IMR-90 (cell line): ENCODE results near the gene PLCH1. TPM values are rescaled to one million over a fixed set of nuclear protein-coding genes. Genes with fewer than 3 reads are reported as not detected.

Experiments
- ATAC-seq: fragments of 200-7000 bp; cut with Tn5 transposase; 2 replicates; pipeline ENCODE4 v1.9.1; 2020; ENCODE audit warnings: low read depth, mild to moderate bottlenecking, moderate library complexity
- BruUV-seq: library from RNA; stranded (reverse); fragments of 400-500 nt; replicated peaks from 2 replicates; lab custom pipeline; 2021; lab: Mats Ljungman, UMichigan
- CTCF ChIA-PET: fragments of 300-600 bp; formaldehyde crosslinking; extraction: SDS; loops from one replicate; lab custom pipeline; 2021; ENCODE audit warnings: antibody characterized with exemption; lab: Yijun Ruan, JAX
- POLR2A ChIA-PET: fragments of 300-600 bp; sonication (Branson Sonifier 250); formaldehyde crosslinking; loops from one replicate; lab custom pipeline; 2022; ENCODE audit warnings: antibody characterized with exemption; ENCODE audit not compliant: unreplicated experiment; lab: Charles Lee
- DNase-seq: peaks from one replicate; pipeline ENCODE4 v3.0.0; 2013
- H2AFZ ChIP-seq: replicated peaks from 2 replicates; pipeline ENCODE3; 2013; ENCODE audit warnings: low read length, mild to moderate bottlenecking; ENCODE audit not compliant: poor library complexity
- H2AK5ac ChIP-seq: 2 replicates; pipeline ENCODE4 v1.6.1; 2013; ENCODE audit warnings: low read depth, low read length, inconsistent platforms
- H2AK9ac ChIP-seq: replicated peaks from 2 replicates; pipeline ENCODE3; 2013; ENCODE audit warnings: mild to moderate bottlenecking, low read depth, low read length, moderate library complexity; ENCODE audit not compliant: poor library complexity
- H2BK120ac ChIP-seq: 2 replicates; pipeline ENCODE4 v1.6.1; 2013; ENCODE audit warnings: low read depth, low read length, inconsistent platforms
- H2BK15ac ChIP-seq: 3 replicates; pipeline ENCODE4 v1.6.1; 2013; ENCODE audit warnings: low read depth, low read length, inconsistent platforms
- H2BK20ac ChIP-seq: 2 replicates; pipeline ENCODE4 v1.6.1; 2013; ENCODE audit warnings: low read depth, mild to moderate bottlenecking, inconsistent platforms, low read length, moderate library complexity
- H2BK5ac ChIP-seq: 2 replicates; pipeline ENCODE4 v1.6.1; 2013; ENCODE audit warnings: mild to moderate bottlenecking, low read depth, low read length, inconsistent platforms; ENCODE audit not compliant: poor library complexity, severe bottlenecking
- H3K14ac ChIP-seq: replicated peaks from 2 replicates; pipeline ENCODE4 v1.6.1; 2013; ENCODE audit warnings: low read depth, low read length, inconsistent platforms
- H3K18ac ChIP-seq: 2 replicates; pipeline ENCODE4 v1.6.1; 2013; ENCODE audit warnings: low read depth, low read length, control low read depth
- H3K23ac ChIP-seq: 2 replicates; pipeline ENCODE4 v1.6.1; 2013; ENCODE audit warnings: low read depth, low read length, inconsistent platforms
- H3K27ac ChIP-seq: 2 replicates; pipeline ENCODE4 v1.5.1; 2013; ENCODE audit warnings: mild to moderate bottlenecking, control low read depth, low read length; ENCODE audit not compliant: insufficient read depth
- H3K27me3 ChIP-seq: 2 replicates; pipeline ENCODE4 v1.6.1; 2013; ENCODE audit warnings: low read length; ENCODE audit not compliant: control insufficient read depth, insufficient read depth
- H3K36me3 ChIP-seq: 2 replicates; pipeline ENCODE4 v1.6.1; 2013; ENCODE audit warnings: low read length, mixed read lengths; ENCODE audit not compliant: control insufficient read depth, insufficient read depth
- H3K4ac ChIP-seq: 2 replicates; pipeline ENCODE4 v1.6.1; 2013; ENCODE audit warnings: low read depth, low read length, inconsistent platforms
- H3K4me1 ChIP-seq: 2 replicates; pipeline ENCODE4 v1.6.1; 2013; ENCODE audit warnings: low read length, mixed read lengths; ENCODE audit not compliant: control insufficient read depth, insufficient read depth
- H3K4me2 ChIP-seq: 2 replicates; pipeline ENCODE4 v1.6.1; 2013; ENCODE audit warnings: low read depth, mild to moderate bottlenecking, control low read depth, low read length, moderate library complexity
- H3K4me3 ChIP-seq: 2 replicates; pipeline ENCODE4 v1.5.1; 2013; ENCODE audit warnings: low read depth, mild to moderate bottlenecking, control low read depth, low read length, moderate library complexity; ENCODE audit not compliant: insufficient read depth
- H3K56ac ChIP-seq: 2 replicates; pipeline ENCODE4 v1.6.1; 2013; ENCODE audit warnings: low read length, inconsistent platforms; ENCODE audit not compliant: insufficient read depth; ENCODE audit errors: extremely low read depth
- H3K79me1 ChIP-seq, 2 experiments: 2 replicates each; pipeline ENCODE4 v1.6.1; 2013; ENCODE audit warnings: low read length in 2 of 2, inconsistent platforms in 1 of 2, low read depth in 1 of 2
- H3K9ac ChIP-seq: 2 replicates; pipeline ENCODE4 v1.6.1; 2013; ENCODE audit warnings: low read depth, low read length, control low read depth
- H3K9me1 ChIP-seq: 2 replicates; pipeline ENCODE4 v1.6.1; 2013; ENCODE audit warnings: low read length, inconsistent platforms; ENCODE audit not compliant: insufficient read depth
- H3K9me3 ChIP-seq: 2 replicates; pipeline ENCODE4 v1.6.1; 2013; ENCODE audit warnings: low read length; ENCODE audit not compliant: control insufficient read depth, insufficient read depth
- H4K20me1 ChIP-seq: 2 replicates; pipeline ENCODE4 v1.6.1; 2013; ENCODE audit warnings: low read length, inconsistent platforms; ENCODE audit not compliant: insufficient read depth
- H4K5ac ChIP-seq: 2 replicates; pipeline ENCODE4 v1.6.1; 2013; ENCODE audit warnings: mild to moderate bottlenecking, low read depth, low read length, control low read depth
- H4K8ac ChIP-seq, 2 experiments: 2 replicates each; pipeline ENCODE4 v1.6.1; 2013; ENCODE audit warnings: low read depth in 2 of 2, low read length in 2 of 2, control low read depth in 1 of 2, inconsistent platforms in 1 of 2
- H4K91ac ChIP-seq: 2 replicates; pipeline ENCODE4 v1.6.1; 2013; ENCODE audit warnings: low read depth, low read length, inconsistent platforms; ENCODE audit not compliant: insufficient read depth
- BHLHE40 ChIP-seq: fragments of 150-350 bp; IDR thresholded peaks from 2 replicates; pipeline ENCODE4 v1.6.1; 2016; ENCODE audit warnings: mild to moderate bottlenecking, low read depth, low read length
- CHD1 ChIP-seq: IDR thresholded peaks from 2 replicates; pipeline ENCODE4 v1.6.1; 2012; ENCODE audit warnings: low read depth, low read length, improper control_type of control experiment
- FOS ChIP-seq: fragments of 150-350 bp; IDR thresholded peaks from 2 replicates; pipeline ENCODE4 v1.6.1; 2016; ENCODE audit warnings: low read depth, low read length
- MAFK ChIP-seq: IDR thresholded peaks from 2 replicates; pipeline ENCODE4 v1.6.1; 2012; ENCODE audit warnings: low read depth, low read length, improper control_type of control experiment
- POLR2A ChIP-seq: IDR thresholded peaks from 2 replicates; pipeline ENCODE4 v1.6.1; 2012; ENCODE audit warnings: mild to moderate bottlenecking, low read depth, low read length
- RAD21 ChIP-seq: IDR thresholded peaks from 2 replicates; pipeline ENCODE4 v1.6.1; 2012; ENCODE audit warnings: low read length, improper control_type of control experiment
- RCOR1 ChIP-seq: IDR thresholded peaks from 2 replicates; pipeline ENCODE4 v1.6.1; 2012; ENCODE audit warnings: mild to moderate bottlenecking, low read length, improper control_type of control experiment; ENCODE audit not compliant: insufficient replicate concordance
- RFX5 ChIP-seq: IDR thresholded peaks from 2 replicates; pipeline ENCODE4 v1.8.0; 2012; ENCODE audit warnings: low read depth, mild to moderate bottlenecking, low read length, moderate library complexity
- WGBS, 2 experiments: methylation state at CpG; one replicate each; pipeline versions ENCODE4 v1.1.5 to v1.1.7; 2013; ENCODE audit warnings: missing lambda C conversion rate in 2 of 2; ENCODE audit not compliant: insufficient read length in 1 of 2; ENCODE audit errors: extremely low coverage in 2 of 2; 5-methylcytosine and 5-hydroxymethylcytosine counted together
- dilution Hi-C: fragments of 300-500 bp; cut with HindIII; formaldehyde crosslinking; loops from one replicate; pipeline ENCODE4 v1.14.3; 2018; ENCODE audit warnings: low sequenced_read_pairs; ENCODE audit not compliant: unreplicated experiment
- in situ Hi-C: fragments of 300-500 bp; cut with MboI; formaldehyde crosslinking; loops from 3 replicates; pipeline ENCODE4 v1.14.3; 2019; ENCODE audit warnings: low sequenced_read_pairs, inconsistent platforms, mixed read lengths
- intact Hi-C: fragments of 100-400 bp; cut with micrococcal nuclease; formaldehyde crosslinking; loops from 2 replicates; pipeline ENCODE4 v1.10.0; 2022
- polyA plus RNA-seq, 3 experiments: library from polyadenylated mRNA; depleted of rRNA; stranded (reverse); fragments of >200 nt; gene quantifications; 2 replicates each; pipeline ENCODE4 v1.2.3, GENCODE V29; 2012; ENCODE audit warnings: low replicate concordance in 1 of 3
- total RNA-seq: library from RNA; depleted of rRNA; stranded (reverse); fragments of >200 nt; gene quantifications from 2 replicates; pipeline ENCODE4 v1.2.3, GENCODE V29; 2012
- TF ChIP-seq, protein P1 (sequence below): fragments of 150-350 bp; IDR thresholded peaks from 2 replicates; pipeline ENCODE4 v1.6.1; 2017; ENCODE audit warnings: mild to moderate bottlenecking, antibody characterized with exemption, low read length, low read depth
- TF ChIP-seq, protein P2 (sequence below): fragments of 150-350 bp; IDR thresholded peaks from 2 replicates; pipeline ENCODE4 v1.6.1; 2016; ENCODE audit warnings: low read depth, mild to moderate bottlenecking, low read length, moderate library complexity, borderline replicate concordance

The PLCH1 gene
- total and polyA plus RNA-seq, 2 of the 4 experiments (the other 2 are of a cell fraction): not detected

DNA sequence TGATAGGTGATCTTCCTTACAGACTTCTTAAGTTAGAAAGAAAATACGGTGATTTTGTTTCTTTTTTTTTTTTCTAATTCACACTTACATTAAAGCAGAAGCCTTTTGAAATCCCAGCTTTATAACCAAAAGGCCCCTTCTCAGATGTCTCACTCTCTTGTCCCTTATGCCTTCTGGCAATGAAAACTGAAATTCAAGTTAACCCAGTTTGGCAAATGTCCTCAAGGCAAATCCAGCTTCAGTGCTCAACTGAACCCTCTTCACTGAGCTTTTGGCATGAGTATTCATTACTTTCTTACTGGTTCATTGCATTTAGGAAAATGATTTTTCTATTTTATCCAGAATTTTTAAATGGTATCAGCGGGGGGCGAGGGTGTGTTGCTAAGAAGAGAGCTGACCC, 17.0 kb downstream of the PLCH1 start:
- intact Hi-C loops (no loop called here), dilution Hi-C loops (no loop called here), in situ Hi-C loops (no loop called here)
- no peak overlapping the region for H2BK15ac ChIP-seq
- no peak overlapping the region for H4K5ac ChIP-seq
- H3K27ac ChIP-seq: no peak overlapping the region
- TF ChIP-seq FOS: no peak
- TF ChIP-seq RFX5: no peak
- no peak for TF ChIP-seq RCOR1
- TF ChIP-seq, protein P1, sequence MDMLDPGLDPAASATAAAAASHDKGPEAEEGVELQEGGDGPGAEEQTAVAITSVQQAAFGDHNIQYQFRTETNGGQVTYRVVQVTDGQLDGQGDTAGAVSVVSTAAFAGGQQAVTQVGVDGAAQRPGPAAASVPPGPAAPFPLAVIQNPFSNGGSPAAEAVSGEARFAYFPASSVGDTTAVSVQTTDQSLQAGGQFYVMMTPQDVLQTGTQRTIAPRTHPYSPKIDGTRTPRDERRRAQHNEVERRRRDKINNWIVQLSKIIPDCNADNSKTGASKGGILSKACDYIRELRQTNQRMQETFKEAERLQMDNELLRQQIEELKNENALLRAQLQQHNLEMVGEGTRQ: no peak
- TF ChIP-seq POLR2A: no peak
- no peak for TF ChIP-seq RAD21
- TF ChIP-seq MAFK: no peak
- TF ChIP-seq BHLHE40: no peak
- no peak for TF ChIP-seq CHD1
- TF ChIP-seq, protein P2, sequence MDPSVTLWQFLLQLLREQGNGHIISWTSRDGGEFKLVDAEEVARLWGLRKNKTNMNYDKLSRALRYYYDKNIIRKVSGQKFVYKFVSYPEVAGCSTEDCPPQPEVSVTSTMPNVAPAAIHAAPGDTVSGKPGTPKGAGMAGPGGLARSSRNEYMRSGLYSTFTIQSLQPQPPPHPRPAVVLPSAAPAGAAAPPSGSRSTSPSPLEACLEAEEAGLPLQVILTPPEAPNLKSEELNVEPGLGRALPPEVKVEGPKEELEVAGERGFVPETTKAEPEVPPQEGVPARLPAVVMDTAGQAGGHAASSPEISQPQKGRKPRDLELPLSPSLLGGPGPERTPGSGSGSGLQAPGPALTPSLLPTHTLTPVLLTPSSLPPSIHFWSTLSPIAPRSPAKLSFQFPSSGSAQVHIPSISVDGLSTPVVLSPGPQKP: no peak
- no peak overlapping the region for H2AFZ ChIP-seq
- H2BK5ac ChIP-seq: no peak overlapping the region
- no peak overlapping the region for H3K9ac ChIP-seq
- WGBS, 2 experiments: no CpG with 5 or more reads among the region's 3 CpGs
- no peak for DNase-seq
- no peaks in the 10 kb centered on the region for H3K9me3 ChIP-seq
- ChIA-PET POLR2A (no interaction called here), CTCF (interaction anchor here (0.6 kb wide), 1 partner anchor 8 kb away, joined by 3 read pairs; no protein-coding TSS in a partner anchor)
- no peaks in the 10 kb centered on the region for H3K79me1 ChIP-seq
- no peak overlapping the region for H3K4me2 ChIP-seq
- no peak overlapping the region for H3K23ac ChIP-seq
- no TSS peak for BruUV-seq
- H3K18ac ChIP-seq: no peak overlapping the region
- no peaks in the 10 kb centered on the region for H3K9me1 ChIP-seq
- no peak overlapping the region for H3K56ac ChIP-seq
- no peak overlapping the region for H3K4me3 ChIP-seq
- H2BK120ac ChIP-seq: no peak overlapping the region
- H2AK9ac ChIP-seq: no peak overlapping the region
- H3K4me1 ChIP-seq: no peaks in the 10 kb centered on the region
- peaks cover 2% of the 10 kb centered on the region; the same call in 1 of the 2 replicates for H3K27me3 ChIP-seq
- no peak overlapping the region for H4K91ac ChIP-seq
- no peak for ATAC-seq
- no peaks in the 10 kb centered on the region for H4K20me1 ChIP-seq
- no peaks in the 10 kb centered on the region for H3K36me3 ChIP-seq
- no peak overlapping the region for H2BK20ac ChIP-seq
- no peak overlapping the region for H4K8ac ChIP-seq
- H3K4ac ChIP-seq: no peak overlapping the region
- no peak overlapping the region for H3K14ac ChIP-seq
- H2AK5ac ChIP-seq: no peak overlapping the region
